ENCODE data around the gene TOMM22. TPM values are rescaled to one million over a fixed set of nuclear protein-coding genes. Genes with fewer than 3 reads are reported as not detected.
A peak's percentile ranks its signal among the peaks of the same experiment; 100 is the strongest.

TOMM22 gene
- total RNA-seq, 4 donors from 2014 or later: 39.4 to 61.3 (median 45.8) TPM

- peaks cover 21 to 23% of the 10 kb centered on the region in 2 donors for H3K4me1 ChIP-seq
- intact Hi-C loops (cut with DNase I): no loop called here
- TF ChIP-seq POLR2A (IDR thresholded peaks at IDR 0.05) (no peak), CTCF (IDR thresholded peaks at IDR 0.05) (no peak)
- 91 to 93% methylated on average over 6 of the region's 6 CpGs for WGBS, 2 donors
- no peaks in the 10 kb centered on the region for H3K9me3 ChIP-seq
- DNase-seq: no peak
- no peaks in the 10 kb centered on the region for H3K27me3 ChIP-seq
- H3K4me3 ChIP-seq (replicated peaks in 1 of 3): no peak overlapping the region
- H3K27ac ChIP-seq: no peak overlapping the region
- peaks cover 18 to 22% of the 10 kb centered on the region in 2 donors for H3K36me3 ChIP-seq
These were observed 35.5 kb downstream of the TOMM22 start for GRCh38 chr22:38717244-38717643.

DNA sequence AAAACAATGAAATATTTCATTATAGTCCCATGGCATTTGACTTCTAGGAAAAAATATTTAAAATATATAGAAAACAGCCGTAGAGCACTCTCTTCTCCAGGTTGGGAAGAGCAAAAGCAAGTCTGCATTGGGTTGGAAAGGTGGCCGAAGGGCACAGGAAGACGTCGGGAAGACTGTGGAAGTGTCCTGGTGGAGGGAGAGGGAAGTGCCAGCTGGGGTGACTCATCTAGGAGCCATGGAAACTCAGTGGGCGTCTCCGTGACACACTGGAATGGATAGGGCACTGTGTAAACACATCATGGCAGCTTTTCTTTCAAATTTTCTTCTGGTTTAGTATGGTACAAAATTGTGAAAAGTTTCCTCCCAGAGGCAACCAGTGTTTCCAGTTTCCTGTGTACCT, 36.7 kb downstream of the TOMM22 start:
- peak overlapping the region; percentile 21 to 69 (median 58) for H3K27ac ChIP-seq
- peaks cover 29 to 34% of the 10 kb centered on the region in 2 donors for H3K36me3 ChIP-seq
- no peaks in the 10 kb centered on the region for H3K27me3 ChIP-seq
- H3K9me3 ChIP-seq: no peaks in the 10 kb centered on the region
- intact Hi-C loops (cut with DNase I): no loop called here
- DNase-seq: peak; percentile 79 to 84
- WGBS, 2 donors: 32 to 35% methylated on average over 6 of the region's 6 CpGs
- H3K4me1 ChIP-seq: peaks cover 19 to 21% of the 10 kb centered on the region in 2 donors
- TF ChIP-seq CTCF (IDR thresholded peaks at IDR 0.05): peak; percentile 29 to 82 (median 68)
- no peak for TF ChIP-seq POLR2A (IDR thresholded peaks at IDR 0.05)
- no peak overlapping the region for H3K4me3 ChIP-seq (replicated peaks in 1 of 3)

GRCh38 chr22:38719196-38719595, 37.4 kb downstream of the TOMM22 start:
- peak overlapping the region; percentile 21 to 69 (median 58) for H3K27ac ChIP-seq
- H3K4me1 ChIP-seq: peaks cover 11 to 15% of the 10 kb centered on the region in 2 donors
- H3K27me3 ChIP-seq: no peaks in the 10 kb centered on the region
- H3K4me3 ChIP-seq (replicated peaks in 1 of 3): no peak overlapping the region
- intact Hi-C loops (cut with DNase I): no loop called here
- 93 to 95% methylated on average over 6 of the region's 6 CpGs for WGBS, 2 donors
- DNase-seq: no peak
- TF ChIP-seq CTCF (IDR thresholded peaks at IDR 0.05) (no peak), POLR2A (IDR thresholded peaks at IDR 0.05) (no peak)
- H3K9me3 ChIP-seq: no peaks in the 10 kb centered on the region
- peaks cover 35 to 42% of the 10 kb centered on the region in 2 donors for H3K36me3 ChIP-seq

GRCh38 chr22:38720350-38720749, 38.6 kb downstream of the TOMM22 start:
- Histone ChIP-seq H3K4me3 (replicated peaks in 1 of 3) (no peak overlapping the region), H3K9me3 (no peaks in the 10 kb centered on the region), H3K36me3 (peaks cover 39 to 50% of the 10 kb centered on the region in 2 donors), H3K27ac (no peak overlapping the region), H3K27me3 (no peaks in the 10 kb centered on the region), H3K4me1 (peaks cover 11 to 15% of the 10 kb centered on the region in 2 donors)
- DNase-seq: no peak
- intact Hi-C loops (cut with DNase I): no loop called here
- WGBS, 2 donors: 93 to 96% methylated on average over 3 of the region's 3 CpGs
- TF ChIP-seq CTCF (IDR thresholded peaks at IDR 0.05) (no peak), POLR2A (IDR thresholded peaks at IDR 0.05) (no peak)

- H3K4me3 ChIP-seq (replicated peaks in 1 of 3): no peak overlapping the region
- intact Hi-C loops (cut with DNase I): no loop called here
- peaks cover 11 to 15% of the 10 kb centered on the region in 2 donors for H3K4me1 ChIP-seq
- no peaks in the 10 kb centered on the region for H3K9me3 ChIP-seq
- WGBS, 2 donors: 94 to 95% methylated on average over 7 of the region's 7 CpGs
- H3K36me3 ChIP-seq: peaks cover 43 to 55% of the 10 kb centered on the region in 2 donors
- no peak overlapping the region for H3K27ac ChIP-seq
- no peaks in the 10 kb centered on the region for H3K27me3 ChIP-seq
- TF ChIP-seq CTCF (IDR thresholded peaks at IDR 0.05) (no peak), POLR2A (IDR thresholded peaks at IDR 0.05) (no peak)
- DNase-seq: no peak
These were observed 39.8 kb downstream of the TOMM22 start for GRCh38 chr22:38721551-38721950.

Data from thyroid gland (tissue), 4 donors.